ENCODE measurements around the gene TDRD10.

TDRD10 gene

GRCh38 chr1:154593390-154593789 lies 91.4 kb downstream of the TDRD10 start:
- no peak for DNase-seq (ENCODE audit: low read depth, low spot score)
- no peak overlapping the region for H3K4me3 ChIP-seq (ENCODE audit: low read length)

GRCh38 chr1:154594811-154595210 lies 92.8 kb downstream of the TDRD10 start:
- H3K4me3 ChIP-seq (ENCODE audit: low read length) = no peak overlapping the region
- DNase-seq (ENCODE audit: low read depth, low spot score) = no peak

GRCh38 chr1:154595621-154596020 lies 93.6 kb downstream of the TDRD10 start:
- DNase-seq (ENCODE audit: low read depth, low spot score) = no peak
- no peak overlapping the region for H3K4me3 ChIP-seq (ENCODE audit: low read length)

Data from Jurkat, Clone E6-1 (cell line).